A549 (cell line): Measurements from ENCODE around the gene GJD2.

Experiments used
- CTCF ChIP-seq: fragments of >200 bp; sonication (Bioruptor Twin); formaldehyde crosslinking; IDR thresholded peaks from 3 replicates; pipeline ENCODE4 v1.5.1; 2016
- EP300 ChIP-seq, 2 experiments: fragments of >200 bp; sonication (Bioruptor Twin); formaldehyde crosslinking; IDR thresholded peaks; 2 replicates in 1 of 2; 3 replicates in 1 of 2; pipeline ENCODE4 v1.6.1; 2016 to 2017
- HEYL ChIP-seq: fragments of 250-450 bp; sonication (Bioruptor Pico); IDR thresholded peaks from 2 replicates; pipeline ENCODE4 v1.8.0; 2021; ENCODE audit warnings: mild to moderate bottlenecking, moderate library complexity
- JUNB ChIP-seq: fragments of >200 bp; sonication (Bioruptor Twin); formaldehyde crosslinking; IDR thresholded peaks from 2 replicates; pipeline ENCODE4 v1.6.1; 2016
- MAZ ChIP-seq: fragments of 150-350 bp; IDR thresholded peaks from 2 replicates; pipeline ENCODE4 v1.6.1; 2014; ENCODE audit warnings: antibody characterized with exemption, low read depth, low read length, borderline replicate concordance
- PHF8 ChIP-seq: fragments of 200-600 bp; sonication (generic); IDR thresholded peaks from 2 replicates; pipeline ENCODE4 v1.6.1; 2016; ENCODE audit warnings: low read depth, mild to moderate bottlenecking, antibody characterized with exemption, moderate library complexity, borderline replicate concordance
- POLR2A ChIP-seq: IDR thresholded peaks from 2 replicates; pipeline ENCODE4 v1.6.1; 2012; ENCODE audit warnings: mild to moderate bottlenecking, low read length
- RAD21 ChIP-seq, 2 experiments: fragments of >200 bp in 1 of 2; sonication (Bioruptor Twin) in 1 of 2; formaldehyde crosslinking in 1 of 2; IDR thresholded peaks in 1 of 2; conservative IDR thresholded peaks in 1 of 2; 2 replicates in 1 of 2; 3 replicates in 1 of 2; pipeline ENCODE4 v1.6.1; 2012 to 2018; ENCODE audit warnings: inconsistent platforms in 1 of 2
- RFX5 ChIP-seq: fragments of 450-650 bp; IDR thresholded peaks from 2 replicates; pipeline ENCODE4 v1.7.1; 2014; ENCODE audit warnings: antibody characterized with exemption, mild to moderate bottlenecking, moderate library complexity
- USF2 ChIP-seq: fragments of 450-650 bp; IDR thresholded peaks from 2 replicates; pipeline ENCODE4 v1.6.1; 2014; ENCODE audit warnings: antibody characterized with exemption

DNA sequence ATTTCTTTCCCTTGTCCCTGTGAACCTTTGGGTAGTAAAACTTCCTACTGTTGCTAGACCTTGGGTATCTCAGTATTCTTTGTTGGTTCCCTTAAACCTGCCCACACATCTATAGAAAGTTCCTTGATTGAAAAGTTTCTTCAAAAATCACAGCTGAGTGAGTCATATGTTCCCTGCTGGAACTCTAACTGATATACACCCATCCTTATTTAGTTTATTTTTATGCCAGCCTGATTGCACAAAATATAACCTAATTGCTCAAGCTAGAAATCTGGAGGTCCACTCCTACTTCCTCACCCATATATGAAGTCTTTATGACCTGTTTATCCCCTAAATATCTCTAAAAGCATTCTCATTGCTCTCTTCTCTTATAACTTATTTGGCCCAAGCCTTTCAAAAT, 13.7 kb upstream of the GJD2 start:
- no peak for TF ChIP-seq CTCF
- TF ChIP-seq POLR2A = no peak
- no peak for TF ChIP-seq RFX5
- TF ChIP-seq USF2 = no peak
- no peak for TF ChIP-seq RAD21 (conservative IDR thresholded peaks at IDR 0.05 in 1 of 2, IDR thresholded peaks at IDR 0.05 in 1 of 2)
- no peak for TF ChIP-seq EP300 (IDR thresholded peaks at IDR 0.05)
- no peak for TF ChIP-seq HEYL (CRISPR knock-in tag)
- TF ChIP-seq PHF8 = no peak
- TF ChIP-seq MAZ = no peak
- TF ChIP-seq JUNB = no peak
